ENCODE measurements around the gene LARGE1. TPM values are rescaled to one million over a fixed set of nuclear protein-coding genes. Genes with fewer than 3 reads are reported as not detected.

Gene LARGE1
- total and polyA plus RNA-seq, 9 of the 15 experiments (the other 6 are each of a cell fraction or from before 2014, with no cell fraction given), result 0.01 to 0.66 (median 0.14) TPM; not detected in 2

- no peak for TF ChIP-seq CBX2 (IDR thresholded peaks at IDR 0.05; ENCODE audit: insufficient read depth, low read length, poor library complexity, severe bottlenecking)
- TF ChIP-seq HNRNPUL1 (IDR thresholded peaks at IDR 0.05; ENCODE audit: low read length), result no peak
Measured at GRCh38 chr22:33842006-33842354, 78.3 kb downstream of the LARGE1 start (continued).

DNA sequence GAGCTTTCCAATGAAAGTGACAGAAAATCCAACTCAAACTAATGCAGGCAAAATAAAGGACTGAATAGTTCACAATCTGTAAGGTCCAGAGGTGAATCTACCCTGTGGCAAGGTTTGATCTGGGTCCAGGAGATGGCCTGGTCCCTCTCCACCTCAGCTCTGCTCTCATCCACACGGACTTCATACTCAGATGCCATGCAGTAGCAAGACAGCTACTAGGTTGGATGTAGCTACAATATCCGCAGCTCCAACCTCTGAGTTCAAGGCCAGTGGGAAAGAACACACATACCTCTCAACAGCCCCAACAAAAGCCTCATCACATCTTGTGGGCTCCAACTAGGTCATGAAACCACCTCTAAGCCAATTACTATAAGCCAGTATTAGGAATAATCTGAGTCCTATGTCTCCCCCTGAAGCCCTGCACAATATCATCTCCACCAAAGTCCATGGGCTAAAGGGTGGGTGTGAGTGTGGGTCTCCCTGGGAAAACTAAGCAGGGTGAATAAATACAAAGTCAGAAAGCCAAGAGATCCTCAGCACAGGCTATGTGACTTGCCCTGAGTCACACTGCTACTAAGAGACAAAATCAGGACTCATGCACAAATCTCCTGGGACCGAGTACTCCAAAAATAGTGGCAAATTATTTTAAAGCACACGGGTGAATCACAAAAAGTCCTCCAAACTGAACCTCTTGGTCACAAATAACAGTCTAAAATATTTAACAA lies 78.8 kb downstream of the LARGE1 start:
- no peak for FAIRE-seq
- intact Hi-C loops (cut with micrococcal nuclease) (no loop called here), in situ Hi-C loops (cut with MboI) (no loop called here)
- 3% methylated on average over 4 of the region's 4 CpGs for WGBS (ENCODE audit: insufficient coverage, low coverage, missing lambda C conversion rate)
- no peak for DNase-seq (ENCODE audit: extremely low read depth in 1 of 4, low spot score in 3 of 4)
- Histone ChIP-seq H3K4me2 (ENCODE audit: insufficient read depth, low read length) (no peak overlapping the region), H3K4me1 (replicated peaks in 1 of 2; ENCODE audit: control insufficient read depth in 2 of 2, insufficient read depth in 2 of 2, low read length in 2 of 2) (no peaks in the 10 kb centered on the region), H3K9me1 (ENCODE audit: control insufficient read depth, insufficient read depth, low read length) (no peaks in the 10 kb centered on the region), H3K79me2 (ENCODE audit: control insufficient read depth, insufficient read depth, low read length) (no peaks in the 10 kb centered on the region), H3K9ac (ENCODE audit: insufficient read depth in 1 of 2, low read depth in 2 of 2, low read length in 2 of 2) (no peak overlapping the region), H4K20me1 (replicated peaks; ENCODE audit: control insufficient read depth, insufficient read depth, low read length) (no peaks in the 10 kb centered on the region), H3K9me3 (replicated peaks; ENCODE audit: control insufficient read depth, insufficient read depth, low read depth, low read length) (no peaks in the 10 kb centered on the region), H2AFZ (ENCODE audit: low read depth, low read length) (no peak overlapping the region), H3K27me3 (ENCODE audit: control insufficient read depth in 2 of 2, insufficient read depth in 2 of 2, low read length in 2 of 2) (no peaks in the 10 kb centered on the region), H3K4me3 (no peak overlapping the region), H3K36me3 (ENCODE audit: control insufficient read depth, insufficient read depth, low read length) (no peaks in the 10 kb centered on the region), H3K27ac (ENCODE audit: extremely low read depth, low read depth, low read length) (no peak overlapping the region)
- TF ChIP-seq YY1 (IDR thresholded peaks at IDR 0.05; ENCODE audit: borderline replicate concordance in 1 of 3, control insufficient read depth in 1 of 3, extremely low read depth in 1 of 3, insufficient read depth in 3 of 3, insufficient read length in 1 of 3, insufficient replicate concordance in 2 of 3, low read depth in 1 of 3, low read length in 2 of 3) (no peak), MTA3 (IDR thresholded peaks at IDR 0.05; ENCODE audit: borderline replicate concordance) (no peak), SRSF9 (IDR thresholded peaks at IDR 0.05; ENCODE audit: borderline replicate concordance, low read depth, low read length) (no peak), NFE2 (IDR thresholded peaks at IDR 0.05; ENCODE audit: low read depth) (no peak), STAT5B (CRISPR knock-in tag; IDR thresholded peaks at IDR 0.05) (no peak), SNIP1 (IDR thresholded peaks at IDR 0.05; ENCODE audit: low read depth) (no peak), ERF (CRISPR knock-in tag; IDR thresholded peaks at IDR 0.05) (no peak), KLF1 (tag; IDR thresholded peaks at IDR 0.05) (no peak), FIP1L1 (IDR thresholded peaks at IDR 0.05; ENCODE audit: low read depth, low read length, poor library complexity, severe bottlenecking) (no peak), ZBTB7A (IDR thresholded peaks at IDR 0.05; ENCODE audit: borderline replicate concordance, control insufficient read depth, low read depth, low read length) (no peak), CEBPB (tag; IDR thresholded peaks at IDR 0.05) (no peak), CXXC5 (CRISPR knock-in tag; IDR thresholded peaks at IDR 0.05) (no peak), PHB2 (IDR thresholded peaks at IDR 0.05; ENCODE audit: low read depth) (no peak), NCOA6 (IDR thresholded peaks at IDR 0.05) (no peak), ZNF12 (CRISPR knock-in tag; IDR thresholded peaks at IDR 0.05) (no peak)
- TF ChIP-seq, protein P1, sequence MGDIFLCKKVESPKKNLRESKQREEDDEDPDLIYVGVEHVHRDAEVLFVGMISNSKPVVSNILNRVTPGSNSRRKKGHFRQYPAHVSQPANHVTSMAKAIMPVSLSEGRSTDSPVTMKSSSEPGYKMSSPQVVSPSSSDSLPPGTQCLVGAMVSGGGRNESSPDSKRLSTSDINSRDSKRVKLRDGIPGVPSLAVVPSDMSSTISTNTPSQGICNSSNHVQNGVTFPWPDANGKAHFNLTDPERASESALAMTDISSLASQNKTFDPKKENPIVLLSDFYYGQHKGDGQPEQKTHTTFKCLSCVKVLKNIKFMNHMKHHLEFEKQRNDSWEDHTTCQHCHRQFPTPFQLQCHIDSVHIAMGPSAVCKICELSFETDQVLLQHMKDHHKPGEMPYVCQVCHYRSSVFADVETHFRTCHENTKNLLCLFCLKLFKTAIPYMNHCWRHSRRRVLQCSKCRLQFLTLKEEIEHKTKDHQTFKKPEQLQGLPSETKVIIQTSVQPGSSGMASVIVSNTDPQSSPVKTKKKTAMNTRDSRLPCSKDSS (IDR thresholded peaks at IDR 0.05; ENCODE audit: low read depth, partially characterized antibody), result no peak
- ChIA-PET POLR2A (no interaction called here), CTCF (ENCODE audit: low intra/inter-chr PET ratio) (no interaction called here)
- no TSS peak for BruUV-seq (replicated peaks)
- no peak for ATAC-seq

Data from K562 (cell line).